Measurements from ENCODE around the gene AMH. TPM values are rescaled to one million over a fixed set of nuclear protein-coding genes. Genes with fewer than 3 reads are reported as not detected.

The AMH gene
- total and polyA plus RNA-seq, 4 donors, result 0.73 to 3.5 (median 1.8) TPM

DNA sequence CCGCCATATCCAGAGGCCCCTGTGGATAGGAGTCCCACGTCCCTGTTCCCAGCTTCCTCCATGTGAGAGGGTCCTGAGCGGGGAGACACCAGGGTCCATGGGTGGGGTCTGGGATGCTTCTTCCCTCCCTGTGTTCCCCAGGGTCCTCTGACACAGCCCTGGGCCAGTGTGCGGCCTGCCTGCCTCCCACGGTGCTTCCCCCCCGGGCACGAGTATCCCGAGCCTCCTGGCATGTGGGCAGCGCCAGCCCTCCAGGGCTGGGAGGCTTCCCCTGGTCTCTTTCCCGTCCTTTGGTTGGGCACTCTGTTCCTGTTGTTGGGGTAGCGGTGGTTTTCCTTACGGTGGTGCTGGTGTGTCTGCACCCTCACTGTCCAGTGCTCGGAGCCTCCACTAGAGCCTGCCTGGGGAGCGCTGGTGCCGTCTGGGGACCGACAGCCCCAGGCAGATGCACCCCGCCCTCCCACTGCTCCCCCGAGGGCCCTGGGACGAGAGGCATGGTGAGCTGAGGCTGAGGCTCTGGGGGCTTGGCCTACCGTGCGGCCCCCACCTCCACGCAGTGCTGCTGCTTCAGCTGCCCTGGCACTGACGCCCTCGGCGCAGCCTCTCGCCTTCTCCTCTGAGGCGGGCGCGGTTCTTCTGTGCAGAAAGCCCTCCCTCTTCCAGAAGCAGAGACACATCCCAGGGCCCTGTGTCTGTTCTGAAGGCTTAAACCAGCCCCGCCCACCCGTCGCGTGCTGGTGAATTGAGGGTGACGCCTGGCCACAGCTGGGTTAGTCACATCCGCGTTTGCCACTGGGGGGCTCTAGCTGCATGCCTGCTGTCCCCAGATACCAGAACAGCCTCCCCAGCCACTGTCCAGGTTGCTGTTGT is 40.9 kb upstream of the AMH start:
- WGBS, 2 donors, result 72 to 82% methylated on average over 31 to 36 of the region's 36 CpGs
- H3K4me3 ChIP-seq, result no peak overlapping the region
- H3K4me1 ChIP-seq (ENCODE audit: control insufficient read depth in 5 of 5, insufficient read depth in 5 of 5, low read length in 5 of 5), result peaks cover 0 to 7% (median under 1%) of the 10 kb centered on the region in 5 donors
- no peaks in the 10 kb centered on the region for H3K27me3 ChIP-seq (ENCODE audit: control insufficient read depth in 3 of 3, insufficient read depth in 3 of 3, low read length in 2 of 3)
- DNase-seq (peak; percentile 26 to 48 (median 27)), ATAC-seq (ENCODE audit: insufficient read depth, low FRiP score) (no peak)
- peaks cover 11 to 57% (median 17%) of the 10 kb centered on the region in 4 donors for H3K36me3 ChIP-seq (ENCODE audit: control insufficient read depth in 4 of 4, insufficient read depth in 4 of 4, low read length in 4 of 4)
- no peak for TF ChIP-seq CTCF (IDR thresholded peaks at IDR 0.05; ENCODE audit: control extremely low read depth, extremely low read depth)
- H3K9me3 ChIP-seq (ENCODE audit: control insufficient read depth in 4 of 4, insufficient read depth in 3 of 4, low read length in 3 of 4), result peaks cover 0 to 2% (median 0%) of the 10 kb centered on the region in 4 donors
- peak overlapping the region in 1 of 2 donors; percentile 7 for H3K27ac ChIP-seq (ENCODE audit: low read depth in 1 of 2, low read length in 1 of 2)
- H3K9ac ChIP-seq (ENCODE audit: insufficient read depth in 1 of 2, low read length in 2 of 2), result no peak overlapping the region

GRCh38 chr19:2208975-2209374 is 40.1 kb upstream of the AMH start:
- peaks cover 0 to 2% (median 0%) of the 10 kb centered on the region in 4 donors for H3K9me3 ChIP-seq (ENCODE audit: control insufficient read depth in 4 of 4, insufficient read depth in 3 of 4, low read length in 3 of 4)
- DNase-seq, result peak in 1 of 3 donors; percentile 27
- no peak overlapping the region for H3K9ac ChIP-seq (ENCODE audit: insufficient read depth in 1 of 2, low read length in 2 of 2)
- WGBS, 2 donors, result 70 to 71% methylated on average over 10 of the region's 10 CpGs
- peaks cover 15 to 59% (median 18%) of the 10 kb centered on the region in 4 donors for H3K36me3 ChIP-seq (ENCODE audit: control insufficient read depth in 4 of 4, insufficient read depth in 4 of 4, low read length in 4 of 4)
- ATAC-seq (ENCODE audit: insufficient read depth, low FRiP score), result no peak
- H3K4me3 ChIP-seq, result no peak overlapping the region
- H3K27ac ChIP-seq (ENCODE audit: low read depth in 1 of 2, low read length in 1 of 2), result peak overlapping the region in 1 of 2 donors; percentile 23
- H3K4me1 ChIP-seq (ENCODE audit: control insufficient read depth in 5 of 5, insufficient read depth in 5 of 5, low read length in 5 of 5), result peaks cover 0 to 13% (median 7%) of the 10 kb centered on the region in 5 donors
- no peaks in the 10 kb centered on the region for H3K27me3 ChIP-seq (ENCODE audit: control insufficient read depth in 3 of 3, insufficient read depth in 3 of 3, low read length in 2 of 3)
- TF ChIP-seq CTCF (IDR thresholded peaks at IDR 0.05; ENCODE audit: control extremely low read depth, extremely low read depth), result no peak

- no peak overlapping the region for H3K4me3 ChIP-seq
- peaks cover 12 to 63% (median 20%) of the 10 kb centered on the region in 4 donors for H3K36me3 ChIP-seq (ENCODE audit: control insufficient read depth in 4 of 4, insufficient read depth in 4 of 4, low read length in 4 of 4)
- no peaks in the 10 kb centered on the region for H3K27me3 ChIP-seq (ENCODE audit: control insufficient read depth in 3 of 3, insufficient read depth in 3 of 3, low read length in 2 of 3)
- ATAC-seq (ENCODE audit: insufficient read depth, low FRiP score), result no peak
- peaks cover 0 to 2% (median 0%) of the 10 kb centered on the region in 4 donors for H3K9me3 ChIP-seq (ENCODE audit: control insufficient read depth in 4 of 4, insufficient read depth in 3 of 4, low read length in 3 of 4)
- WGBS, 2 donors, result 83 to 92% methylated on average over 17 of the region's 17 CpGs
- DNase-seq, result no peak
- H3K27ac ChIP-seq (ENCODE audit: low read depth in 1 of 2, low read length in 1 of 2), result peak overlapping the region in 1 of 2 donors; percentile 23
- H3K4me1 ChIP-seq (ENCODE audit: control insufficient read depth in 5 of 5, insufficient read depth in 5 of 5, low read length in 5 of 5), result peaks cover 0 to 14% (median 11%) of the 10 kb centered on the region in 5 donors
- no peak for TF ChIP-seq CTCF (IDR thresholded peaks at IDR 0.05; ENCODE audit: control extremely low read depth, extremely low read depth)
- H3K9ac ChIP-seq (ENCODE audit: insufficient read depth in 1 of 2, low read length in 2 of 2), result no peak overlapping the region
Observed at GRCh38 chr19:2209408-2209807, 39.7 kb upstream of the AMH start.

Data from lung (tissue), 12 donors.